Ammon's horn (tissue), 1 donor: ENCODE results near the gene PHYH.
A peak's percentile ranks its signal among the peaks of the same experiment; 100 is the strongest.
"Not testable (repeated sequence)": the region's sequence is repeated elsewhere in the genome, so short reads cannot be mapped to it uniquely, and the experiment has no call there.

ENCODE experiments used
- DNase-seq: peaks from one replicate; pipeline ENCODE4 v3.0.0-alpha.2; 2016; ENCODE audit warnings: low spot score

Gene PHYH

DNA sequence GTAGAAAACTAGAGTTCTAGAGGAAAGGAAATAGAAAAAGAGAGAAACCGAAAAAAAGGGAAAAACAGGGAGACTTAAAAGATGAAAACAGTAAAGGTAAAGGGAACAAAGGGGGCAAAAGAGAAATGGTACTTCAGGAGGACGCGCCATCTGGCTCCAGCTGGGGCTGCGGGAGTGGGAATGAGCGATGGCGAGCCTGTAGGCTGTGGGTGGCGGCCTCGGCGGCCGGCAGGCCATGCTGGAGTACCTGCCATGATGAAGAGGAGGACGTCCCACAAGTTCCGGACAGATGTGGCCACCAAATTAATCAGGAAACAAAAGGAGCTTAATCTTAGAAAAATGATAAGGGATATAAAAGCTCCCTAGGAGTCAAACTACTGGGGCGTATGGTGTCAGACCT, 21.7 kb upstream of the PHYH start:
- no peak for DNase-seq

DNA sequence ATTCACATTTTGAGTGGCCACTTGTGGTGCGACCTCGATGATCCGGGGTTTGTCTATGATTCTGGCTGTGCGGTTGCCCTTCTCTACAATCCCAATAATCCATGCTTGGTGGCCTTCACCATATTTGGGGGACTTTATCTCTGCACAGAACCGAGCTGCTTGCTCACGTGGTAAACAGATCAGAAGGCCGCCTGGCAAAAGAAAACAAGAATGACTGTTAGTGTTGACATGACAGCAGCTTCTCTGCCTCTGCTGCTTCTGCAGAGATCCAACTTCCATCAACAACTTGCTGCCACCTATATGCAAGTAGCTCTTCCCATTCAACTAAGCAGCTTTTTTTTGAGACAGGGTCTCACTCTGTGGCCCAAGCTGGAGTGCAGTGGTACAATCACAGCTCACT, 19.3 kb upstream of the PHYH start:
- DNase-seq, result no peak

DNA sequence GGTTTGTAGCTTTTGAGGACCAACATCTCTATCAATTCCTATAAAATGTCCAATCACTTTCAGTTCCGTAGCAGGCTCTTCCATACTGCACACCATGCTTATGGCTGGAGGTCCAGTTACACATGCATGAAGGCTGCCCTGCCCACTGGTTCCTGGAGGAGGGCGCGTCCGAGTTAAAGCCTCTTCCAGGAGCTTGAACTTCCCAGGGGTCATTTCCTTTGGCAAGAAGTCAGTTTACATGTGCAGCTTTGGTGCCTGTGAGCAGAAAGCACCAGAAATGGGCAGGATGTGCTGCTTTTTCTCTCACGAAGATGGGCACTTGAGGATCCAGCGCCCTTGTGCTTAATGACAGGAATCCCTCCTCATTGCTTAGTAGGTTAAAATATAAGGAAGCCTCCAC, 17.6 kb upstream of the PHYH start:
- DNase-seq, result no peak

DNA sequence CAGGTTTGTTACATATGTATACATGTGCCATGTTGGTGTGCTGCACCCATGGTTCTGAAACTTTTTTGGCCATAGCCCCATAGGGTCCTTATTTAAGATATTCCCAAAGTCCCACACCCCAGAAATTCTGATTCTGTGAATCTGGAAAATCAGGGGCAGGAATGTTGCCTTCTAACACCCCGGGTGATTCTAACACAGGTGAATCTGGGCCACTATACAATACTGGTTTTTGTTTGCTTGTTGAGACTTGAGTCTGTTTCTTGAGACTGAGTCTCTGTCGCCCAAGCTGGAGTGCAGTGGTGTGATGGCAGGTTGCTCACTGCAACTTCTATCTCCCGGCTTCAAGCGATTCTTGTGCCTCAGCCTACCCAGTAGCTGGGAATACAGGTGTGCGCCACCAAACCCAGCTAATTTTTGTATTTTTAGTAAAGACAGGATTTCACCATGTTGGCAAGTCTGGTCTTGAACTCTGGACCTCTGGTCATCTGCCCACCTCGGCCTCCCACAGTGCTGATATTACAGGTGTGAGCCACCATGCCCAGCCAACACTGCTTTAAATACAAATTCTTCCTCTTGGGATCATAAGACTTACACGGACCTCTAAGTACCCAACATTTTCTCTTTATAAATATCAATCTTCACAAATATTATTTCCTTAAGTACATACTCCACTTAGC, 16.9 kb upstream of the PHYH start:
- no peak for DNase-seq

DNA sequence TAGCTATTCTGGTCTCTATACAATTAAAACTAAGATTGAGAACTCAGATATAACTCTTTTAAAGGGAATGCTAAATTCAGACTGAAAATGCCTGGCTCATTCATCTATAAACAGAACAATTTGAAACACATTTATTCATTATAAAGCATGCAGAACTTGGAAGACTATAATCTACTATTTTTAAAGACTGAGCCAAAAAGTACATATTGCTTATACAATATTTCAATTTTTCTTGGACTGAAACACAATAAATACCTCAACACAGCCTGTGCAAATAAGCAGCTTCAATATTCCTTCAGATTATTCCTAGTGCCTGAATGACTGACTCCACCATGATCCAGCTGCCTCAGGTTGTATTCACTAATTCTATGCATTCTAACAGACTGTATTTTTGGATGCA, 15.5 kb upstream of the PHYH start:
- DNase-seq, result no peak

DNA sequence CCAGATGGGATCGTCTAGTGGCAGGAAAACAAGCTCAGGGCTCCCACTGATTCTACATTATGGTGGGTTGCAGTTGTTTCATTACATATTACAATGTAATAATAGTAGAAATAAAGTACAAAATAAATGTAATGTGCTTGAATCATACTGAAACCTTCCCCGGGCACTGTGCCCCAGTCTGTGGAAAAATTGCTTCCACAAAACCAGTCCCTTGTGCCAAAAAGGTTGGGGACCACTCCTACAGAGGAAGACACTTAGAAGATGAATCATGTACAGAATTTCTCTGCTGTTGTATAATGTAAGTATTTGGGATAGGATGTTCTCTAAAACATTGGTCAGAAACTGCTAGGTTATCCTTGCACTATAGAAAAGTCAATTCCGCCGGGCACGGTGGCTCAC, 11.3 kb upstream of the PHYH start:
- DNase-seq, result no peak

DNA sequence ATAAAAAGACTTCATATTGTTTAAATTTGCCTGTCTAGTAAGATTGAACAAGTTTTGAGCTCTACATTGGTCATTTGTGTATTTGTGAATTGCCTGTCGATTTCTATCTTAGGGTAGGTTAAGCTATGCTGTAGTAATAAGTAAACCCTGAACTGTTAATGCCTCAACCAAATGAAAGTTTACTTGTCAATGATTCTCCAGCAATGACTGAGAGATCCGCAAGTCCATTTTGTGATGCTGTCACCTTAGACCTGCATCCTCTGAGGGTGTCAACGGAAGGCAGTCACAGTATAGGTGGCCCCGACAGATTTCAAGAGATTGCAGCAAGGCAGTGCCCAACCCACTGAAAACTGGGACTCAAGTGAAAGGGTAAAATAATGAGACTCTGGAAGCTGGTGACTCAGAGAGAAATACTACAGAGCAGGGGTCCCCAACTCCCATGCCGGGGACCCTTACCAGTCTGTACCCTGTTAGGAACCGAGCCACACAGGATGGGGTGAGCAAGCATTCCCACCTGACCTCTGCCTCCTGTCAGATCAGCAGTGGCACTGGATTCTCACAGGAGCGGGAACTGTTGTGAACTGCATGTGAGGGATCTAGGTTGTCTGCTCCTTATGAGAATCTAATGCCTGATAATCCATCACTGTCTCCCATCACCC, 10.8 kb upstream of the PHYH start:
- DNase-seq, result no peak

DNA sequence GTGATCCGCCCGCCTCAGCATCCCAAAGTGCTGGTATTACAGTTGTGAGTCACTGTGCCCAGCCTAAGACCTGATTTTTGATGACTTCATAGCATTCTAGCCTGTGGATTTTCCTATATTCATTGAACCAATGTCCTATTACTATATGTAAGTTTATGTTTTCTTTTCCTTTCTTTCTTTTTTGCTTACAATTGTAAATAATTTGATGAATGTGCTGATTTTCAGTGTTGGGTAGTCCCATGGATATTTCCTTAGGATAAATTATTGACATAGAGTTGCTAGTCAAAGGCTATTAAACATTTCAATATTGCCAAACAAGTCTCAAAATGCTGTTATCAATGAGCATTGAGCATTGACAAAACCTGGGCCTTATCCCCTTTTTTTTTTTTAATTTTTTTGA, 9.9 kb upstream of the PHYH start:
- DNase-seq, result no peak

DNA sequence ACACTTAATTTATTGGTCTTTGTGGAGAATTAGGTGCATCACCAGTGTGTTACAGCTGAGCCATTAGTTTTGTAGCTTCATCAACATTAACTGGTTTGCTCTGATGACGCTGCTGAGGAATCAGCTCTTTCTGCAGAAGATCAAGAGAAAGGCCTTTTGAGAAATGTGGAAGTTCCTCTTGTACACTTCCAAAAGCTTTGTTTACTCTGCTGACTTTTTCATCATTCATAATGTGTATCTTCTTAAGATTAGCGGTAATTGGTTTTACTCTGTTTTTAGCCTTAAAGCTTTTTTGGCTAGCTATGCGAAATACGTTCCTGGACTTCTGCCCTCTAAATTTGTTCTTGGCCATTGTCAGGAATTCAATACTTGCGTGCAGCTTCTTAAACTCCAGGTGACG, 8.2 kb upstream of the PHYH start:
- no peak for DNase-seq

DNA sequence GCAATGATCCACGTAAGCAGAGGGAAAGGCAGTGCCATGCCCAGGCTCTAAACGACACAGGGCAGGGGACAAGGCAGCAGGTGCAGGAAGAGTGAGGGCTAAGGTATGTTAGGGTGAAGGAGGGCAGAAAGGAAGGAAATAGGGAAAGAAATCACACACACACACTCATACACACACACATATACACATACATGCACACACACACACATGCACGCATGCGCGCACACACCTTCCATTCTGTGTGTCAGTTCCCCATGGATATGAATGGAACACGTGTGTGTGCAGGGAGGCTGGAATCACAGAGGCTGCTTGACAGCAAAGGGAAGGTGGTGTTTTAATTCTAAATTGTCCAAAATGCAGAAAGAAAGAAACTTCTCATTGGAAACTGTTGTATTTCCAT, 6.2 kb upstream of the PHYH start:
- no peak for DNase-seq

DNA sequence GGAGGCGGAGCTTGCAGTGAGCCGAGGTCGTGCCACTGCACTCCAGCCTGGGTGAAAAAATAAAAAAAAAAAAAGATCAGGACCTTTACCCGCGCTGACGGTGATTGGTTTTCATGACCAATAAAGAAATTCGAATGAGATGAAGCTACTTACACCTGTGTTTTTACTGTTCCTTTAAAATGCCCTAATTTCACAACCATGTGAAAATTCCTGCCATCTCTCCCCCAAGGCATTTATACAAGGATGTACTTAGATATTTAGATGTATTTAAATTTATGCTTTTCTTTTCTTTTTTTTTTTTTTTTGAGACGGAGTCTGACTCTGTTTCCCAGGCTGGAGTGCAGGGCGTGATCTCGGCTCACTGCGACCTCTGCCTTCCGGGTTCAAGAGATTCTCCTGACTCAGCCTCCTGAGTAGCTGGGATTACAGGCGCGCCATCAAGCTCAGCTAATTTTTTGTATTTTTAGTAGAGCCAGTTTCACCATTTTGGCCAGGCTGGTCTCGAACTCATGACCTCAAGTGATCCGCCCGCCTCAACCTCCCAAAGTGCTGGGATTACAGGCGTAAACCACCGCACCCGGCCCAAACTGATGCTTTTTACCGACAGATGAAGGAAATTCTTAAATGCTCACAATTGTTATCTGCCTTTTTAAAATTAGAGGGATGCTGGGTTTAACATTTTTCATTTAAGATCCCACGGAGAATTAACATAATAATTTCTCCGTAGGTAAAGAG, 3.1 kb upstream of the PHYH start:
- DNase-seq, result no peak

DNA sequence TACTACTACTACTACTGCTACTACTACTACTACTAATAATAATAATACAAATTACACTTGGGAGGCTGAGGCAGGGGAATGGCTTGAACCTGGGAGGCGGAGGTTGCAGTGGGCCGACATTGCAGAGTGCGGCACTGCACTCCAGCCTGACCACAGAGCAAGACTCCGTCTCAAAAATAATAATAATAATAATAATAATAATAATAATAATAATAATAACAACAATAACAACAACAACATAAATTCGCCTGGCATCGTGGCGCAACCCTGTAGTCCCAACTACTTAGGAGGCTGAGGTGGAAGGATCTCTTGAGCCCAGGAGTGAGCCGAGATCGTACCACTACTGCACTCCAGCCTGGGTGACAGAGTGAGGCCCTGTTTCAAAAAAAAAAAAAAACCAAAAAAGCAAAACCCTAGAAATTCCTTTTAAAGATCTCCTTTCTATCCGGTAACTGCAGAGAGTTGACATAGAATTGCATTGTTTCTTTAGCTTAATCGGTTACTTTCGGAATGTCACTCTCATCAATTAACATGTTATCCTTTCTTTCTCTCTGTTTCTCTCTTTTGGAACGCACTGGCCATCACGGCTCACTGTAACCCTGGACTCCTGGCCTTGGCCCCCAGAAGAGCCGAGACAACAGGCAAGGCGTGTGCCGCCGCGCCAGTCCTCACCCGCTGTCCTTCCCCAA, 972 bp downstream of the PHYH start:
- no peak for DNase-seq

DNA sequence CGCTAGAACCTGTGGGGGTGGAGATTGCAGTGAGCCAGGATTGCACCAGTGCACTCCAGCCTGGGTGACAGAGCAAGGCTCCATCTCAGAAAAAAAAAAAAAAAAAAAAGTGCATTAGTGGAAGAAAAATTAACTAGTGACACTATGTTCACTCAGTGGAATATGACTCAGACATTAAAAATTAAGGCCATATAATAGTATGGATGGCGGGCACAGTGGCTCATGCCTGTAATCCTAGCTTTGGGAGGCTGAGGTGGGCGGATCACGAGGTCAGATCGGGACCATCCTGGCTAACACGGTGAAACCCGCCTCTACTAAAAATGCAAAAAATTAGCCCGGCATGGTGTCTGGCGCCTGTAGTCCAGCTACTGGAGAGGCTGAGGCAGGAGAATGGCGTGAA, 3.4 kb downstream of the PHYH start:
- DNase-seq, result no peak

DNA sequence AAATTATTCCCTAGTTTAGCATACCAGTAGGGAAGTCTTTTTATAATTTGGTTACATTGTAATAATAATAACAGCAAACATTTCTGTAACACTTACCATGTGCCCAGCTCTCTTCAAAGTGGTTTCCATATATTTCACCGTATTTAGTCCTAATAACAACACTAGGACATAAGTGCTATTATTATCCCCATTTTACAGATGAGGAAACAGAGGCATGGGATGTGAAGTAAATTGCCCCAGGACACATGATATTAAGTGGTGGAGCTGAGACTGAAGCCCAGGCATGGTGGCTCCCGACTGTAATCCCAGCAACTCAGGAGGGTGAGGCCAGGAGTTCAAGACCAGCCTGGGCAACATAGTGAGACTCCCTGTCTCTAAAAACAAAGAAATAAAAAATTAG, 5.1 kb downstream of the PHYH start:
- no peak for DNase-seq

DNA sequence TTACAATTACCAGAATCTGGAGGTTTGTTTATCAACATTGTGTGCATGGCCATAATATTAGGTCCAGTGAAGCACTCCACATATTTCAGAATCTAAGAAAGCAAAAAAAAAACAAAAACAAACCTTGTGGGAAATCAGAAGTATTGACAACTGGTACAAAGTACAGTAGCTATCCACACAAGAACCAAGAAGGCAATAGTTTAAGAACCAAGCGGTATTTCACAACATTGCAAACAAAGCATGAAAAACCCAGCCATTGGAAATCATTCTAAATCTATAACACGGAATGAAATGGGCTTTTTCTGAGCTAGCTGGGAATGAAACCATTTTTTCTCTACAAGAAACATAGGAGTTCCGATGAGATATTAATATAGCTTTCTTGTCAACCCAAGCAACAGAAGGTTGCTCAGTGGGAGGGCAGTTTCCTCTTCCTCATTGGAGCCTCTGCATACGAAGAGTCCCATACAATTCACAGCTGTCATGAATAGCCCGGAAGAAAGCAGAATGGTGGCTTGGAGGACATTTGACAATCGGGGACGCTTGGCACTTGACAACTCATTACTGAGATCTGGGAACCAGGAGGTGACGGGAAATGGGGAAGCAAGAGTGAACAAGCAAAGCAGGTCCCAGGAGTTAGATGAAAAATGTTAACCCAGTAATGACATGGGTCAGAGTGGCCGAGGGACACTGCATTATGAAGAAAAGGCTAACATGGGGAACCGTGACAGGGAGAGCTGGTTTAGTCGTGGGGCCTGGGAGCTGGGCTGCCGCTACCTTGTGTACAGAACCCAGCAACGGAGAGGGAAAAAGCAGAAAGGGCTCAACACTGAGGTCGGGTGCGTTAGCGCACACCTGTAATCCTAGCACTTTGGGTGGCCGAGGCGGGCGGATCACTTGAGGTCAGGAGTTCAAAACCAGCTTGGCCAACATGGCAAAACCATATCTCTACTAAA, 7.8 kb downstream of the PHYH start:
- no peak for DNase-seq

DNA sequence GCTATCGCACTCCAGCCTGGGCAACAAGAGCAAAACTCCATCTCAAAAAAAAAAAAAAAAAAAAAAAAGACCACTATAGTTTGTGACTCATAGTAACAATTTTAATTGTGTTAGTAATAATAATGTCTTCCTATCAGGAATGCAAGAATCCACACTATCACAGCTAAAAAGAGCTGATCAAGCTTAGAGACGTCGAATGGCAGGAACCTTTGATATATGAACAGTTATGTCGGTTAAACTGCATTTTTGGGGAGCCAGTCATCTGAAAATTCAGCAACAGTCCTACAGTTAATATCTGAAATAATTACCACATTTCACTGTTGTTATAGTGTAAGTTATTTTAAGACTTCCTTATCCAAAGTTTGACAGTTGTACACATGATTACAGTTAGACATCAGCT, 8.8 kb downstream of the PHYH start:
- DNase-seq, result no peak

DNA sequence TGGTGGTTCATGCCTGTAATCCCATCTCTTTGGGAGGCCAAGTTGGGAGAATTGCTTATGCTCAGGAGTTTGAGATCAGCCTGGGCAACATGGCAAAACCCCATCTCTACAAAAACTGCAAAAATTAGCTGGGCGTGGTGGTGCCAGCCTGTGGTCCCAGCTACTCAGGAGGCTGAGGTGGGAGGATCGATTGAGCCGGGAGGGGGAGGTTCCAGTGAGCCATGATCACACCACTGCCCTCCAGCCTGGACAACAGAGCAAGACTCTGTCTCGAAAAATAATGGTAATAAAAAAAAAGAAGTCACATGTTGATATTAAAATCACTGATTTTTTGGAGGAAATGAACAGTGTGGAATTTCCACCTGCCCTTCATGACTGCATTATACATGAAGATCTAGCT, 15.8 kb downstream of the PHYH start:
- no peak for DNase-seq

DNA sequence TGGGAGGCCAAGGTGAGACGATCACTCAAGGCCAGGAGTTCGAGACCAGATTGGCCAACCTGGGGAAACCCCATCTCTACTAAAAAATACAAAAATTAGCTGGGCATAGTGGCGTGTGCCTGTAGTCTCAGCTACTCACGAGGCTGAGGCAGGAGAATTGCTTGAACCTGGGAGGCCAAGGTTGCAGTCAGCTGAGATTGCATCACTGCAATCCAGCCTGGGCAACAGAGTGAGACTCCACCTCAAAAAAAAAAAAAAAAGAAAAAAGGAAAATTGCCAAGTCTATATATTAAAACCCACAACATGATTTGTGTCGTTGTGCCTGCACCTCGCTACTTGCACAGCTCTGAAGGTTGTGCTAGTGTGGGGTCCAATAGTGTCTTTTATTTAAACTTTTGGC, 17.5 kb downstream of the PHYH start:
- DNase-seq, result not testable (repeated sequence)

DNA sequence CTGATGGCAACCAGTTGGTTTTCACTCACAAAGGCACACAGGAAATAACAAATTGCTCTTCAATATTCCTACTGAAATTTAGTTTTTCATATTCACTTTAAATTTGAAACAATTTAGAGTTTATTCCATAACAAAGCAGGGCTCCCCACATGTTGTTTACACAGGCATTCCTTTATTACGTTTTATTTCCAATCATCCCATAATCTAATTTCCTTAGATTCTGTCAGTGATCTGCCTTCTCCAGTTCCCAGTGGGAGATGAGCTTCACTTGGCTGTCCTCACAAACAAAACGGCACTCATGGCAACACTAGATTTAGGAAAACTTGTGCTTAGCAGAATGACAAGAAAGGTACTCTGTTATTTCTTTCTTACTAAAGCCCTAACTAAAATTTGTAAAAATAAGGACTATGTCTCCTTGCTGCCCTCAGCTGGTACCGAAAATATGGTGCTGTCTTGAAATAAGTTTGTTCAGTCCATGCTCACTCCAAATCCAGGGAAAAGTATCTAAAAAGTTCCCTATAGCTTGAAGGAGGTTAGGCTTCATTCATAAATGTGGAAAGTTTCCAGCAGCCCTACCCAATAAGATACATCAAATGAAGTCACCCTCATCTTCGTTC, 23.0 kb downstream of the PHYH start:
- DNase-seq, result peak; percentile 24

DNA sequence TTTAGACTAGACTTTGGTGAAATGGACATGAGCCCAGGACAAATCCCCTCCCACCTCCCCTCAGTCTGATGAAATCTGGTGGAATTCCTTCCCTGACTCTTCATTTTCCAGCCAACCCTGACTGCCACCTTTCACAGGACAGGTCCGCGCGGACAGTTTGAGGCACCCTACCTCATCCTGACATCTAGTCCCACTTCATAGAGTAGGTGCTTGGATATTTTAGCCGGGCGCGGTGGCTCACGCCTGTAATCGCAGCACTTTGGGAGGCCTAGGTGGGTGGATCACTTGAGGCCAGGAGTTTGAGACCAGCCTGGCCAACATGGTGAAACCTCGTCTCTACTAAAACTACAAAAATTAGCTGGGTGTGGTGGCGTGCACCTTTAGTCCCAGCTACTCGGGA, 23.7 kb downstream of the PHYH start:
- DNase-seq, result not testable (repeated sequence)

DNA sequence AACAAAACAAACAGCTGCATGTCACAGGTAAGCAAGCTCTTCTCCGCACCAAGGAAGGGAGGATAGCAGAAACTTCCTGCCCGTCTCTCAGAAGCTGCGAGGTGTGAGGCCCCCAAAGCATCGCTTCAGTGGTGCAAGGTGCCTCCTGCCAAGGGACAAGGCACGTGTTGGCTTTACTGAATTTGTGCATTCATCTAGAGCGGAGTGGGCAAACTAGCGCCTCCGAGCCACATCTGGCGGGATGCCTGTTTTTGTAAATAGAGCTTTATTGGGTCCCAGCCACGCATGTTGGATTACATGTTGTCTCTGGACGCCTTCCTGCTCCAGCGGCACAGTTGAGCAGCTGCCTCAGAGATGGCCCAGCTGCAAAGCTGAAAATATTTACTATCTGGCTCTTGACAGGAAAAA, 27.7 kb downstream of the PHYH start:
- DNase-seq, result peak; percentile 88
